NB4 (cell line): ENCODE results near the gene TCF12.

Source experiments
- CTCF ChIP-seq: IDR thresholded peaks from one replicate; pipeline ENCODE4 v1.5.1; 2012; ENCODE audit warnings: low read depth, low read length
- POLR2A ChIP-seq: IDR thresholded peaks from 2 replicates; pipeline ENCODE4 v1.6.1; 2011; ENCODE audit warnings: mild to moderate bottlenecking; ENCODE audit not compliant: insufficient read length; ENCODE audit errors: extremely low read depth

GRCh38 chr15:57314221-57314620 is 395.8 kb downstream of the TCF12 start:
- TF ChIP-seq POLR2A (no peak), CTCF (no peak)
